ENCODE data around the gene HOXC10. TPM values are rescaled to one million over a fixed set of nuclear protein-coding genes. Genes with fewer than 3 reads are reported as not detected.

Gene HOXC10
- total RNA-seq, 2 donors from 2014 or later, result not detected

- H3K27ac ChIP-seq (ENCODE audit: low read depth, low read length), result no peak overlapping the region
- no peaks in the 10 kb centered on the region for H3K4me1 ChIP-seq (ENCODE audit: control insufficient read depth, insufficient read depth, low read length)
- Mint-ChIP-seq H3K4me1 (no peaks in the 10 kb centered on the region), H3K36me3 (ENCODE audit: low read depth) (no peaks in the 10 kb centered on the region), H3K9me3 (peaks cover 10% of the 10 kb centered on the region), H3K27me3 (ENCODE audit: insufficient read depth) (peaks cover 97% of the 10 kb centered on the region), H3K4me3 (no peak overlapping the region), H3K27ac (no peak overlapping the region)
- H3K27me3 ChIP-seq (ENCODE audit: control insufficient read depth, insufficient read depth, low read length, poor library complexity, severe bottlenecking), result peaks cover 100% of the 10 kb centered on the region
- TF ChIP-seq CTCF (conservative IDR thresholded peaks at IDR 0.05), result no peak
- no peak overlapping the region for H3K4me3 ChIP-seq (ENCODE audit: low read length)
- peaks cover 15% of the 10 kb centered on the region for H3K9me3 ChIP-seq (ENCODE audit: control insufficient read depth, low read length)
- peak; percentile 68 for DNase-seq
- no peaks in the 10 kb centered on the region for H3K36me3 ChIP-seq (ENCODE audit: control insufficient read depth, insufficient read depth, low read length)
- H3K9ac ChIP-seq (ENCODE audit: extremely low read depth, low read length, poor library complexity, severe bottlenecking), result no peak overlapping the region
- WGBS, 2 experiments (ENCODE audit: insufficient coverage in 1 of 2, insufficient read length in 1 of 2), result 34 to 53% methylated on average over 5 to 14 of the region's 14 CpGs
These were observed 51.8 kb downstream of the HOXC10 start for GRCh38 chr12:54036620-54037359.

- Histone ChIP-seq H3K27ac (ENCODE audit: low read depth, low read length) (no peak overlapping the region), H3K27me3 (ENCODE audit: control insufficient read depth, insufficient read depth, low read length, poor library complexity, severe bottlenecking) (peaks cover 100% of the 10 kb centered on the region), H3K36me3 (ENCODE audit: control insufficient read depth, insufficient read depth, low read length) (no peaks in the 10 kb centered on the region), H3K4me3 (ENCODE audit: low read length) (no peak overlapping the region), H3K4me1 (ENCODE audit: control insufficient read depth, insufficient read depth, low read length) (no peaks in the 10 kb centered on the region), H3K9me3 (ENCODE audit: control insufficient read depth, low read length) (peaks cover 15% of the 10 kb centered on the region), H3K9ac (ENCODE audit: extremely low read depth, low read length, poor library complexity, severe bottlenecking) (no peak overlapping the region)
- no peak for DNase-seq
- WGBS, 2 experiments (ENCODE audit: insufficient coverage in 1 of 2, insufficient read length in 1 of 2), result 38% methylated on average over 7 of the region's 14 CpGs; no CpG with 5 or more reads in 1 of the 2 experiments
- Mint-ChIP-seq H3K4me3 (no peak overlapping the region), H3K4me1 (no peaks in the 10 kb centered on the region), H3K9me3 (peaks cover 10% of the 10 kb centered on the region), H3K27ac (no peak overlapping the region), H3K27me3 (ENCODE audit: insufficient read depth) (peaks cover 97% of the 10 kb centered on the region), H3K36me3 (ENCODE audit: low read depth) (no peaks in the 10 kb centered on the region)
- TF ChIP-seq CTCF (conservative IDR thresholded peaks at IDR 0.05), result no peak
These were observed 52.7 kb downstream of the HOXC10 start for GRCh38 chr12:54037360-54038283.

- Histone ChIP-seq H3K4me3 (ENCODE audit: low read length) (no peak overlapping the region), H3K36me3 (ENCODE audit: control insufficient read depth, insufficient read depth, low read length) (no peaks in the 10 kb centered on the region), H3K27me3 (ENCODE audit: control insufficient read depth, insufficient read depth, low read length, poor library complexity, severe bottlenecking) (peaks cover 100% of the 10 kb centered on the region), H3K27ac (ENCODE audit: low read depth, low read length) (no peak overlapping the region), H3K9ac (ENCODE audit: extremely low read depth, low read length, poor library complexity, severe bottlenecking) (no peak overlapping the region), H3K9me3 (ENCODE audit: control insufficient read depth, low read length) (peaks cover 10% of the 10 kb centered on the region), H3K4me1 (ENCODE audit: control insufficient read depth, insufficient read depth, low read length) (no peaks in the 10 kb centered on the region)
- TF ChIP-seq CTCF (conservative IDR thresholded peaks at IDR 0.05), result no peak
- DNase-seq, result no peak
- Mint-ChIP-seq H3K27ac (no peak overlapping the region), H3K36me3 (ENCODE audit: low read depth) (no peaks in the 10 kb centered on the region), H3K4me3 (no peak overlapping the region), H3K4me1 (no peaks in the 10 kb centered on the region), H3K27me3 (ENCODE audit: insufficient read depth) (peaks cover 97% of the 10 kb centered on the region), H3K9me3 (peaks cover 9% of the 10 kb centered on the region)
- 43% methylated on average over 5 of the region's 5 CpGs; no CpG with 5 or more reads in 1 of the 2 experiments for WGBS, 2 experiments (ENCODE audit: insufficient coverage in 1 of 2, insufficient read length in 1 of 2)
These were observed 53.4 kb downstream of the HOXC10 start for GRCh38 chr12:54038284-54038870.
